NCI-H1417 treated with DMSO at 0.1 percent for 48 hours (cell line): Measurements from ENCODE around the gene CEP72.
"Not testable (repeated sequence)": the region's sequence is repeated elsewhere in the genome, so short reads cannot be mapped to it uniquely, and the experiment has no call there.

Experiments used
- DNase-seq: peaks from one replicate; lab custom pipeline; 2025; lab: John Stamatoyannopoulos, UW

CEP72 gene

DNA sequence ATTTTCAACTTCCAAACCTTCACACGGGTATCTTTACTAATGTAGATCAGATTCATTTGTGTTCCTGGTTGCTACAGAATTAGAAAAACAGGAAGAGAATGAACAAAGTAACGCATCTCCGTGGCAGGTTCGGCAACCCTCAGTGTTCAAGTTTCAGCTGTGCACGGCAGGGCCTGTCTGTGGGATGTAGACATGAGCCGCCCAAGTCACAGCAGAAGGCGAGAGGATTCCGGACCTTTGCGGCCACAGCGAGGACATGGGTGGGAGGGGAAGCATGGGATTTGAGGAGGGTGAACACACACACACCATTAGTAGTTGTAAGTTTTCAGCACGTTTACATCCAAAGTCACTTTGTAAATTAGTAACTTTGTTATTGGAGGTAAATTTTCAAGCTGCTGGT, 31.7 kb upstream of the CEP72 start:
- DNase-seq, result no peak

DNA sequence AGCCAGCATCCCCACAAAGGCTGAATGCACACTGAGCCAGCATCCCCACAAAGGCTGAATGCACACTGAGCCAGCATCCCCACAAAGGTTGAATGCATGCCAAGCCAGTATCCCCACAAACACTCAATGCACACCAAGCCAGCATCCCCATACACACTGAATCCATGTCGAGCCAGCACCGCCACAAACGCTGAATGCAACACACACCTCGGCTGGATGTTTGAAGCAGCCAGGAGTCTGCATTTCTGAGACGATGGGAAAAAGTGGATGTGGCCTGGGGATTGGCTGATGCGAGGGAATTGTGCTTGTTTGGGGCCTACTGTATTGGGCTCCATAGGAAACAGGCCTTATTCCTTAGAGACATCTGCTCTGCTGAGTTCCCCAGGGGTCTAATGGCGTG, 30.9 kb upstream of the CEP72 start:
- DNase-seq, result no peak

DNA sequence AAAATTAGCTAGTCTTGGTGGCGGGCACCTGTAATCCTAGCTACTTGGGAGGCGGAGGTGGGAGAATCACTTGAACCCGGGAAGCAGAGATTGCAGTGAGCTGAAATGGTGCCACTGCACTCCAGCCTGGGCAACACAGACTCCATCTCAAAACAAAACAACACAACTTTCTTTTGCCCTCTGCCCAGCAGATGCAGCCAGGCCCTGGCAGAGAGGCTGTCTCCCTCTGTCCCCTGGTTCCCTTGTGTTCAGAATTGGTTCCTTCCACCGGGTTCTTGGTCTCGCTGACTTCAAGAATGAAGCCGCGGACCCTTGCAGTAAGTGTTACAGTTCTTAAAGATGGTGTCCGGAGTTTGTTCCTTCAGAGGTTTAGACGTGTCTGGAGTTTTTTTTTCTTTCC, 30.2 kb upstream of the CEP72 start:
- no peak for DNase-seq

DNA sequence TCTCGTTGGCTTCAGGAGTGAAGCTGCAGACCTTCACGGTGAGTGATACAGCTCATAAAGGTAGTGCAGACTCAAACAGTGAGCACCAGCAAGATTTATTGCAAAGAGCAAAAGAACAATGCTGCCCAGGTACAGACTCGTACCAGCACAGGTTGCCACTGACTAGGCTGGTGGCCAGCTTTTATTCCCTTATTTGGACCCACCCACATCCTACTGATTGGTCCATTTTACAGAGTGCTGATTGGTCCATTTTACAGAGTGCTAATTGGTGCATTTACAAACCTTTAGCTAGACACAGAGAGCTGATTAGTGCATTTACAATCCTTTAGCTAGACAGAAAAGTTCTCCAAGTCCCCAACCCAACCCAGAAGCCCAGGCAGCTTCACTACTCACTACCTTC, 29.7 kb upstream of the CEP72 start:
- not testable (repeated sequence) for DNase-seq

DNA sequence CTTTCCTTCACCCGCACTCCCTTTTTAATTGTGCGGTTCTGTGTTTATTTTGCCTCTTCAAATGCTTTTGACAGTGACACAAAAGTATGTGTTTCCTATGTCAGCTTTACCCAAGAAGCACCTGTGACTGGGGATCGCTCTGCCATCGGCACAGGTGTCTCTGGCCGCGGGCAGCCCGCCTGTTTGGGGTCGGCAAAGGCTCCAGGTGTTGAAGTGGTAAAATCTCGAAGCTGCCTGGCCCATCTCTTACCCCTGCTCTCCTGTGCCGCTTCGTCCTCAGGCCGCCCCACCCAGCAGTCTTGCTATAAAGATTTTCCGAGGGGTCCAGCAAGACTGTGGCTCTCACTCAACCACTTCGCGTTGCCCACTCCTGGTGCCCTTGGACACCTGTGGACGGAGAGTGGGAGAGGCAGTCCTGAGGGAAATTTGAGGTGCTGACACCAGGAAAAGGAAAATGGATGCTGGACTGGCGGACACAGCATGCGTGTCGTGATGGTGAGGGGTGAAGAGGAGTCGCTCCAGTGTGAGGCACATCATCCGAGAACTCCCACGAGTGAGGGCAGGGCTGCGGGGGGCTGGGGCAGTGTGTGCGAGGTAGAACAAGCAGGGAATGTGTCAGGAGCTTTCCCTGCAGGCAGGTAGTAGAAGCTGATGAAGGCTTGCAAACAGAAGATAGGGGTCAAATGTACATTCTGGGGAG, 29.1 kb upstream of the CEP72 start:
- no peak for DNase-seq

DNA sequence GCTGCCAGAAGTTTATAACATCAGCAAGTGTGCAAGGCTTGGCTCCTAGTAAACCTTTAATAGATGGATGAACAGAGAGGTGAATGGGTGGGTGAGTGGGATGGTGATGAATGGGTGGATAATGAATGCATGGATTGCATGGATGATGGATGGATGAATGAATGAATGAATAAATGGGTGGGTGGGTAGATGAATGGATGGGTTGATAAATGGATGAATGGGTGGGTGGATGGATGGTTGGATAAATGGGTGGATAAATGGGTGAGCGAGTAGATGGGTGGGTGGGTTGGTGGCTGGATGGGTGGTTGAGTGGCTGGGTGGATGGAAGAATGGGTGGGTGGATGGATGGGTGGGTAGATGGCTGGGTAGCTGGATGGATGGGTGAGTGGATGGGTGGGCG, 28.5 kb upstream of the CEP72 start:
- no peak for DNase-seq

DNA sequence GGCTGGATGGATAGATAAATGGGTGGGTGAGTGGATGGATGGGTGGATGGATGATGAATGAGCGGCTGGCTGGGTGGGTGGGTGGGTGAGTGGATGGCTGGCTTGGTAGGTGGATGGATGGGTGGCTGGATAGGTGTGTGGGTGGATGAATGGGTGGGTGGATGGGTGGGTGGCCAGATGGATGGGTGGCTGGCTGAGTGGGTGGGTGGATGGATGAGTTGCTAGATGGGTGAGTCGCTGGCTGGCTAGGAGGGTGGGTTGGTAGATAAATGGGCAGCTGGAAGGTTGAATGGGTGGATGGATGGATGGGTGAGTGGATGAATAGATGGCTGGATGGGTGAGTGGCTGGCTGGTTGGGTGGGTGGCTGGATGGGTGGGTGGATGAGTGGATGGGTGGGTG, 27.9 kb upstream of the CEP72 start:
- no peak for DNase-seq

DNA sequence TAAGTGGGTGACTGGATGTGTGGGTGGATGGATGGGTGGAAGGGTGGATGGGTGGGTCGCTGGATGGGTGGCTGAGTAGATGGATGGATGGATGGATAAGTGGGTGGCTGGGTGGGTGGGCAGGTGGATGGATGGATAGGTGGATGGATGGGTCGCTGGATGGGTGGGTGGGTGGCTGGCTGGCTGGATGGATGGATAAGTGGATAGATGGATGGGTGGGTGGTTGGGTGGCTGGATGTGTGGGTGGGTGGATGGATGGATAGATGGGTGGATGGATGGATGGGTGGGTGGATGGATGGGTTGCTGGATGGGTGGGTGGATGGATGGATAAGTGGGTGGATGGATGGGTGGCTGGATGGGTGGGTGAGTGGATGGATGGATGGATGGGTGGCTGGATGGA, 27.3 kb upstream of the CEP72 start:
- no peak for DNase-seq

DNA sequence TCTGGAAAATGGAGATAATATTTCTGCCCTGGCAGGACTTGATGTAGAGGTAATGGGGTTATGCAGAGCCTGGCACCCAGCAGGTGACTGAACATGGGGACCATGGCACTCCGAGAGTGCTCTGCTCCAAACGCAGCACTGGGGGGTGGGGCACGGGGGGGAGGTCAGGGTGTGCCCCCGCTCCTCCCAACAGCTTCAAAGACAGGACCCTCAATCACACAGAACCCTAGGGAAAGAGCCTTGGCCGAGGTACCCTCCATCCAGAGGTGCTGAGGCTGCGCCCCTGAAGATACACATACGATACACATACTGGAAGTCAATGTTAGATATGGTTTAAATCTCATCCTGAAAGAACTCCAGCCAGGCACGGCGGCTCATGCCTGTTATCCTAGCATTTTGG, 26.6 kb upstream of the CEP72 start:
- no peak for DNase-seq

DNA sequence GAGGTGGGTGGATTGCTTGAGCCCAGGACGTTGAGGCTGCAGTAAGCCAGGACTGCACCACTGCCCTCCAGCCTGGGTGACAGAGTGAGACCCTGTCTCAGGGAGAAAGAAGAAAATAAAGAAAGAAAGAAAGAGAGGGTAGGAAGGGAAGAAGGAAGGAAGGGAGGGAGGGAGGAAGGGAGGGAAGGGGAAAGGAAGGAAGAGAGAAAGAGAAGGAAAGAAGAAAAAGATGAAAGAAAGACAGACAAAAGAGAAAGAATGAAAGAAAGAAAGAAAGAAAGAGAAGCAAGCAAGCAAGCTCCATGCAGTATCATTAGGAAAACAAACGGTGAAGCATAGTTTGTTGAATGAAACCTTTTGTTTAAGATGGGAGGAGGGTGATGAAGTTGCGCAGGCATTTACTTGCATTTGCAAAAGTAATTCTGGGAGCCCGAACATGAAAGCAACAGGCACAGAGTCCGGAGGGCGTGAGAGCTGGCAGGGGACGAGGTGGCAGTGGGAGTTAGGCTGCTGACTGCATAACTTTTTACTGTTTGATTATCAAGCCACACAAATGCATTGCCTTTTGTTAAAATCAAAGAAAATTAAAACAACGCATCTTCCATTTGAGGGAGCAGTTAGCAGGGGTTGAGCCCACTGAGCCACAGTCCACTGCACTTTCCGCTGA, 26.0 kb upstream of the CEP72 start:
- DNase-seq, result no peak

DNA sequence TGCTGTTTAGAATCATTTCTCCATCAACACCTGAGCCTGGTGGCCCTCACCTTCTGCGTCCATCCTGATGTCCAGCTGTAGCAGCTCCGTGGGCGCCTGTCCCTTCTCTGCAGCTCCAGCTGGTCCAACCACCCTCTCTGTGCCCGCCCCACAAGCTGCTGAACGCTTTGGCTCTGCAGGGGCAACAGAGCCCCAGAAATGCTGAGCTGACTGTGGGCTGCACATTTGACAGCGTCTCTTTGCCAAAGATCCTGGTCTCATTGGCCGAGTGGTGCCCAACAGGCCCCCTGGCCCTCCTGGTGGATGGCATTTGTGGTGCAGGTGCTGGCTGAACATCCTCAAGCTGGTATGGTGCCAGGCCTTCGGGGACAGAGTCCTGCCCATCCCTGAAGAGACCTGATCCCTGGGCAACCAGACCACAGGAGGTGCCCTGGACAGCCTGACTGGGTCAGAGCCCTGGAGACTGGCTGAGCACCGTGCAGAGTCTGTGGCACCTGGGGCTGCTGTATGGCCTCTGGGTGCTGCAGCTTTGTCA, 25.3 kb upstream of the CEP72 start:
- no peak for DNase-seq

DNA sequence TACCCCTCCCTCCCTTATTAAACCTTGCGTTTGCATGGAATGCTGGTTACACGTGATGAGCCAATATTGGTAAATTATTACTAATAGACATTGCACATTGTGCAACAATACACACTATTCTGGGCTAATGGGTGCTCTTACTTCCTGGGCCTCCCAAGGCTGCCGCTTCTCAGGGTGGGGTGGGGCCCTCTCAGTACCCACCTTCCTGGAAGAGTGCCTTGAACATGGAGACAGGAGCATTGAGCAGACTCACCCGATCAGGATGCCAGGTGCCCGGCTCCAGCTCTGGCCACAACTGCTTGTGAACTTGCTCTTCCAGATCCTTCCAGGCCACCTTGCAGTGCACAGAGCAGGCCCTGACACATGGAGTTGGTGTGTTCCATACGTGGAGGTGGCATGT, 24.7 kb upstream of the CEP72 start:
- no peak for DNase-seq

DNA sequence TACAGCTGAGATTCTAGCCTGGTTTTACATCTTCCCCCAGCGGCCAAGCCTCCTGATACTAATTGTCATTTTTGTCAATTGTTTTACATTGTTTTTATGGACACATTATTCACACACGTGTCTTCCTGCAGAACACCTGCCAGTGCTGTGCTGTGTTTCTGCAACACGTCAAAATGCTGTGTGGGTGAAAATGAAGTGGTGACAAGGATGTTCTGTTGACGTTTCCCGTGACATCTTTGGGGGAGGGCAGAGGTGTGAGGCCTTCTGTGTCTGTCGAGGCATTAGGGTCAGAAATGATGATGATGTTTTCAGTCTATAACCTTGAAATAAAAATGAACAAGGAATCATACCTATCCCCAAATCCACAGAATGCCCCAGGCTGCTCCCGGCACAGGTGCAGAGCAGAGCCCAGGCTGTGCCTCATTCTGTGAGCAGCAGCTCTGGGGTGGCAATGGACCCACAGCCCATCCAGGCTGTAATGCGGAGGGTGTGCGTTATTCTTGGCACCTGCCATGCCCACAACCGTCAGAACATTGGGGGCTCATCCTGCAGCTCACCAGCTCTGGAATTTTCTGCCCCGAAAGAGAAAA, 23.6 kb upstream of the CEP72 start:
- no peak for DNase-seq

DNA sequence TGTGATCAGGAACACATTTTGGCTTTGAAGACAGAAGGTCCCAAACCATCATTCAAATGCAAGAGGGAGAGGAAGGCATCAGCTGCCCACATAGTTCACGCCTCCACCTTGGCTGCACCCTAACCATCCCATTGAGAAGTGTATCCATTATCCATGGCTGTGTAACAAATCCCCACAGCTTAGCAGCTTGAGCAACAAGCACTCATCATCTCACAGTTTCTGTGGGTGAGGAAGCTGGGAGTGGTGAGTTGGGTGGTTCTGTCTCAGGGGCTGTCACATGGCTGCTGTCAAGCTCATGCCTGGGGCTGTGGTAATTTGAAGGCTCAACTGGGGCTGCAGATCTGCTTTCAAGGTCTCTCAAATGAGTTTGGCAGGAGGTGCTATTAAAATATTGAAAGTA, 23.0 kb upstream of the CEP72 start:
- DNase-seq, result no peak

DNA sequence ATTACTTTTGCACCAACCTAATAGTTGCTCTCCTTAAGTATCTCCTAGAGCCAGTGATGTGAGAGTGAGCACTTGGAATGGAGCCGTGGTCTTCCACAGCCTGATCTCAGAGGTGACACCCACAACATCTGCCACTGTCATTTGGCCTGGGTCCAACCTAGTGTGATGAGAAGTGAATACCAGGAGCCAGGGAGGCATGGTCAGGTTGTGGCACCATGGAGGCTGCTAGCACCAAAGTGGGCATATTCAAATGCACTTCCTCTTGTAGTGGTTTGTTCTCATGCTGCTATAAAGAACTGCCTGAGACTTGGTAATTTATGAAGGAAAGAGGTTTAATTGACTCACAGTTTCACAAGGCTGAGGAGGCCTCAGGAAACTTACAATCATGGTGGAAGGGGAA, 22.6 kb upstream of the CEP72 start:
- no peak for DNase-seq

DNA sequence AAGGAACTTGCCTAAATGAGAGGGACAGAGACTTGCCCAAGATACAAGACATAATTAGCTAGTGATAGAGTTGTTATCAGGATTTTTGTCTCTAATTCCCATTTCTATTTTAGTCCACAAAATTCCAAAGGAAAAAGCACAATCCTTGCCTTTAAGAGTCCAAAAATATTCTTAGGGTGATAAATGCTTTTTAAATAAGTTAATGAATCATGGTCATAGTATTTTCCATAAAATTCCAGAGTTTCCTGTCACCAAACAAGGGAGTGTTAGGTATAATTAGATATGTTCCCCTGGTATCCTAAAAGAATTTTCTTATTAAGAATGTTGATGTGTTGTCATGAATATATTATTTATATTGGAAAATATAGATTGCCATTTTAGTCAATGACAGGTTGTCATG, 21.8 kb upstream of the CEP72 start:
- DNase-seq, result no peak

DNA sequence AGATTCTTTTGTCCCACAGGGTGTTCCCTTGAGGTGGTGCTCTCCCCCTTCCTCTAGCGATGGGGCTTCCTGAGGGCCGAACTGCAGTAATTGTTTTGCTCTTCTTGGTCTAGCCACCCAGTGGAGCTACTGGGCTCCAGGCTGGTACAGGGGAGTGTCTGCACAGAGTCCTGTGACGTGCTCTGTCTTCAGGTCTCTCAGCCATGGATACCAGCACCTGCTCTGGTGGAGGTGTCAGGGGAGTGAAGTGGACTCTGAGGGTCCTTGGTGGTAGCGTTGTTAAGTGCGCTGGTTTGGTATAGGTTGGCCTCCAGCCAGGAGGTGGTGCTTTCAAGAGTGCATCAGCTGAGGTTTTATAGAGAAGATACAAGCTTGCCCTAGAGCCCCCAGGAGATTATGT, 20.4 kb upstream of the CEP72 start:
- no peak for DNase-seq

DNA sequence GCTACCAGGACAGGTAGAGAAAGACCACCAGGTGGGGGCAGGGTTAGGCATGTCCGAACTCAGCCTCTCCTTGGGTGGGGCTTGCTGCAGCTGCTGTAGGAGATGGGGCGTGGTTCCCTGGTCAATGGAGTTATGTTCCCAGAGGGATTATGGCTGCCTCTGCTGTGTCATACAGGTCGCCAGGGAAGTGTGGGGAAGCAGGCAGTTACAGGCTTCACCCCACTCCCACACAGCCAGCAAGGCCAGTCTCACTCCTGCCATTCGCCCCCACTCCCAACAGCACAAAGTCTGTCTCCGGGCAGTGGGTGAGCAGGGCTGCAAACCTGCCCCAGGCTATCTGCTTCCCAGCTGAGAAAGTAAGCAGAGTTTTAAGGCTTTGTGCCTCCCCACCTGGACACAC, 20.0 kb upstream of the CEP72 start:
- DNase-seq, result no peak

DNA sequence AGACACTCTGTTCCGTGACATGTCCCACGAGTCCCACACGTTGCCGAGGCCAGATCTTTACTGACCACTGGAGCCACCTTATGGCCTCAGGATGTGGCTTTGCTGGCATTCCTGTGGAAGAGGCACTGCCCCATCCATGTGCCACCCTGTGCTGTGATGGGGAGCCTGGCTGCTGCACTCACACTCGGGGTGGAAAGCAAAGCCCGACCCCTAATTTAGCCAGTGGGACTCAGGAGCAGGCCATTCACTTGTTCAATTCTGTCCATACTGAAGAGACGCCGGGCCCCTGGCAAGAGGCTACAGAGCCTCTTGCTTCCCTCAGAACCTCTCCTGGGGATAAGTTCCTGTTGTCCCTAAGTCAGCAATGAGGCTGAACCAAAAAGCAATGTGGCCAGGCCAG, 18.6 kb upstream of the CEP72 start:
- no peak for DNase-seq

DNA sequence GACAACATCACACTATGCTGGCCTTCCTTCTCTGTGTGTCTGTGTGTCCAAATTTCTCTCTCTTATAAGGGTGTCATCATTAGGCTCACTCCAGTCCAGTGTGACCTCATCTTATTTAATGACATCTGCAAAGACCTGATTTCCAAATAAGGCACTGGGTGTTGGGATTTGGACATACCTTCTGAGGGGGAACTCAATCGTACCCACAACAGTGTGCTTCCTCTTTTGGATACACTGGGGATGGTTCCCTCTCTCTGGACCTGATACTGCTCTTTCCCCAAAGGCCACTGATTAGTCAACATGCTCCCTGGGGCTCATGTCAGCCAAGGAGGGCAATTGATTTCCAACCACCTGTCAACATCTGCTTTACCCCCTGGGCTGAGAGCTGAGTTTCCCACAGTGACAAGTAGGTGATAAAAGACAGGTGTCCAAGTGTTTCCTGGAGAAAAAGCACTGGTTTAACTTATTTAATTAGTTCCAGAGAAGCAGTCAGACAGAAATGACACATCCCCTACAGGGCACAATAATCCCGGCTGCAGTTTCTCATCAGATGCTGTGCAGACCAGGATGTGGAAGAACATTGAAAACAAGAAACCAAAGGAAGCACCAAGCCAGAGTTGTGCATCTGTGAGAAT, 17.8 kb upstream of the CEP72 start:
- no peak for DNase-seq

DNA sequence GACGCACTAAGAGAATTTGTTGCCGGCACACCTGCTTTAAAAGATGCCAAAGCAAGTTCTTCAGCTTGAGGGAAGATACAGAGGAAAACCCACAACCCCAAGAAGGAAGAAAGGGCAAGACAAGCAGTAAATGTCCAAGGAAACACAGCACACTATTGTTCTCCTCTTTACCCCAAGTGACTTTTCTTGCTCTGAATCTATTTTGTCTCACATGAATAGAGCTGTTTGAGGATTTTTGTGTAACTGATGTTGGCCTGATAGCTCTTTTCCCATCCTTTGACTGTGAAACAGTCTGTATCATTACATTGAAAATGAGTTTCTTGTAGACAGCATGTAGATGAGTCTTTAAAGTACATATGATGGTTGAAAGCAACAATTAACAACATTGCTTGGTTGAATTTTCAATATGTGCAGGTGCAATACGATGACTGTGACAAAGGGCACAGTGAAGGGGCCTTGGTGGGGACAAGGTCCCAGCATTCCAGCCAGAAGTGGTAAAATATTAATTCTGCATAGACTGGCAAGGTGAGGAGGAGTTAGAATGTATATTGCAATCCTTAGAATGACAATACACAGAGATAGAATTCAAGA, 16.8 kb upstream of the CEP72 start:
- no peak for DNase-seq

DNA sequence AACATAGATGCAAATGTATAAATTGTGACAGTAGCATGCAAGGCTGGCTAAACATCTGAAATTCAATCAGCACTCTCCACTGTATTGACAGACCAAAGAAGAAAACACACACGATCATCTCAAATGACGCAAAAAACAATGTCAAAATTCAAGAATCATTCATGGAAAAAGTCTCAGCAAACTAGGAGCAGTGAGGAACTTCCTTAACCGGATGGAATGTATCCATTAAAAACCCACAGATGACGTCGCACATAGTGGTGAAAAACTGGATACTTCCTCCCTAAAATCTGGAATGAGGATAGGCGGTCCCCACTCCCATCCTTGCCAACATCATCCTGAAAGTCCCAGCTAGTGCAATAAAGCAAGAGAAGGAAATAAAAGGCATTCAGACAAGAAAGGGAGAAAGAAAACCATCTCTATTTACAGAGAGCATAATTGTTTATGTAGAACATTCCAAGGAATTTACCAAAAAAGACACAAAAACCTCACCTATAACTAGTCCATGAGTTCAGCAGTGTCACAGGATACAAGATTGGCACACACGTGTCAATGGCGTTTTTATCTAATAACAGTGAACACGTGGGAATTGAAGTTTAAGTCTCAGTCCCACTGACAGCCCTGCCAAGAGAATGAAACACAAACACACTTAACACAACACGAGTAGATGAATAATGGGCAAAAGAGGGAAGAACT, 14.1 kb upstream of the CEP72 start:
- no peak for DNase-seq
